Lower leg skin (tissue), 4 donors: Measurements from ENCODE around the gene SLC17A2. TPM values are rescaled to one million over a fixed set of nuclear protein-coding genes. Genes with fewer than 3 reads are reported as not detected.

Experiments used
- DNase-seq, 2 donors: peaks; one replicate each; pipeline ENCODE4 v3.0.0-alpha.2; 2019; ENCODE audit warnings: low spot score in 2 of 2
- H3K4me3 ChIP-seq: fragments of 200-600 bp; sonication (generic); 2 replicates; pipeline ENCODE4 v1.5.1; 2017; ENCODE audit warnings: mild to moderate bottlenecking, low read depth; ENCODE audit not compliant: poor library complexity, severe bottlenecking
- POLR2A ChIP-seq, 2 donors: fragments of 450-650 bp; IDR thresholded peaks; one replicate each; pipeline ENCODE4 v1.6.1; 2016 to 2017; ENCODE audit warnings: antibody characterized with exemption in 2 of 2, mild to moderate bottlenecking in 1 of 2, moderate library complexity in 1 of 2
- WGBS, 2 donors: methylation state at CpG; one replicate each; pipeline ENCODE4 v1.1.5; 2018; 5-methylcytosine and 5-hydroxymethylcytosine counted together
- intact Hi-C: fragments of 100-400 bp; cut with DNase I; formaldehyde crosslinking; loops from one replicate; pipeline ENCODE4 v1.15.0; 2023; ENCODE audit warnings: low total_unique reads
- total RNA-seq, 4 donors: library from RNA; depleted of rRNA; stranded (reverse); fragments of >200 nt; gene quantifications; one replicate each; pipeline ENCODE4 v1.1.0, GENCODE V29; 2016
- TF ChIP-seq, protein P1 (sequence below), 3 donors: fragments of 450-650 bp; IDR thresholded peaks; one replicate each; pipeline ENCODE4 v1.5.1; 2016; ENCODE audit warnings: antibody characterized with exemption in 3 of 3, mild to moderate bottlenecking in 3 of 3, moderate library complexity in 2 of 3

SLC17A2 gene
- total RNA-seq, 4 donors from 2014 or later, result not detected

DNA sequence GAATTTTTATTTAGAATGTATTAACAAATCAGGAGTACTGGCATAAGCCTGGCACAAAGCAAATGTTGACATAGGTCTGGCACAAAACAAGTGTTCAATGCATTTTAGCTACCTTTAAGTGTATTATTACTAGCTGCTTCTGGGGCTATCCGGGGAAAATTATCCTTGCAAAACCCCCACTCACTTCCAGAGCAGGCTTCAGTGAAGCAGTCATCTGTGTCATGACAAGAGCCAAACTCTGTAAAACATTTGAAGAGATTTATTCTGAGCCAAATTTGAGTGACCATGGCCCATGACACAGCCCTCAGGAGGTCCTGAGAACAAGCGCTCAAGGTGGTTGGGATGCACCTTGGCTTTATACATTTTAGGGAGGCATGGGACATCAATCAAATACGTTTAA, 25.7 kb upstream of the SLC17A2 start:
- H3K4me3 ChIP-seq, result no peak overlapping the region
- DNase-seq, result no peak
- no peak for TF ChIP-seq POLR2A (IDR thresholded peaks at IDR 0.05)
- TF ChIP-seq, protein P1, sequence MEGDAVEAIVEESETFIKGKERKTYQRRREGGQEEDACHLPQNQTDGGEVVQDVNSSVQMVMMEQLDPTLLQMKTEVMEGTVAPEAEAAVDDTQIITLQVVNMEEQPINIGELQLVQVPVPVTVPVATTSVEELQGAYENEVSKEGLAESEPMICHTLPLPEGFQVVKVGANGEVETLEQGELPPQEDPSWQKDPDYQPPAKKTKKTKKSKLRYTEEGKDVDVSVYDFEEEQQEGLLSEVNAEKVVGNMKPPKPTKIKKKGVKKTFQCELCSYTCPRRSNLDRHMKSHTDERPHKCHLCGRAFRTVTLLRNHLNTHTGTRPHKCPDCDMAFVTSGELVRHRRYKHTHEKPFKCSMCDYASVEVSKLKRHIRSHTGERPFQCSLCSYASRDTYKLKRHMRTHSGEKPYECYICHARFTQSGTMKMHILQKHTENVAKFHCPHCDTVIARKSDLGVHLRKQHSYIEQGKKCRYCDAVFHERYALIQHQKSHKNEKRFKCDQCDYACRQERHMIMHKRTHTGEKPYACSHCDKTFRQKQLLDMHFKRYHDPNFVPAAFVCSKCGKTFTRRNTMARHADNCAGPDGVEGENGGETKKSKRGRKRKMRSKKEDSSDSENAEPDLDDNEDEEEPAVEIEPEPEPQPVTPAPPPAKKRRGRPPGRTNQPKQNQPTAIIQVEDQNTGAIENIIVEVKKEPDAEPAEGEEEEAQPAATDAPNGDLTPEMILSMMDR (IDR thresholded peaks at IDR 0.05), result no peak
- intact Hi-C loops, result no loop called here
- WGBS, 2 donors, result 81 to 85% methylated on average over 3 of the region's 3 CpGs

DNA sequence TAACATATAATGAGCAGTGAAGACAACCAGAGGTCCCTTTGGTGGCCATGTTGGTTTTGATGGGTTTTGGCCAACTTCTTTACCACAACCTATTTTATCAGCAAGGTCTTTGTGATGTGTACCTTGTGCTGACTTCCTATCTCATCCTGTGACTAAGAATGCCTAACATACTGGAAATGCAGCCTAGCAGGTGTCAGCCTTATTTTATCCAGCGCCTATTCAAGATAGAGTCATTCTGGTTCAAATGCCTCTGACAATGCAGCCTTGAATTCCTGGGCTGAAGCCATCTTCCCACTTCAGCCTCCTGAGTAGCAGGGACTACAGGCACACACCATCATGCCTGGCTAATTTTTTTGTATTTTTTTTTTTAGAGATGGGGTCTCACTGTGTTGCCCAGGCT, 24.3 kb upstream of the SLC17A2 start:
- WGBS, 2 donors, result 0% methylated on average over 1 of the region's 1 CpG
- H3K4me3 ChIP-seq, result no peak overlapping the region

DNA sequence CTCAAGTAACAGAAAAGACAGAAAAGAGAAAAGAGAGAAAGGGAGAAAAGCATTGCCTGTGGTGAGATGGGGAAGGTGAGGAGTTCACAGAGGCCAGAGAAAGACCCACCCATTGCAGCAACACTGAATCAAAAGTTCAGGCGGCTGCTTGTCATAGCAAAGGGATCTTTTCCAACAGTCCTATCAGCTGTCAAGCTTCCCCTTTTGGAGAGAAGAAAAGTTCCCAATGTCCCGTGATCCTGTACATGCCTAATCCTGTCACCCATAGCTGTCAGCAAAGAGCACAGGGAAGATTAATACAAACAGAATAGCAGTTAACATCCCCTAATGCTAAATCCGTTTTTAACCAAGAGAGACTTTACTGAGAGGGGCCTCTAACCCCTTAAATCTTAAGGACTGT, 23.2 kb upstream of the SLC17A2 start:
- 50 to 60% methylated on average over 3 of the region's 3 CpGs for WGBS, 2 donors
- DNase-seq, result no peak
- no peak overlapping the region for H3K4me3 ChIP-seq
- TF ChIP-seq, protein P1 (IDR thresholded peaks at IDR 0.05), result no peak
- no peak for TF ChIP-seq POLR2A (IDR thresholded peaks at IDR 0.05)
- intact Hi-C loops, result no loop called here

More for the DNA sequence above, 24.3 kb upstream of the SLC17A2 start:
- intact Hi-C loops, result no loop called here
- DNase-seq, result no peak
- TF ChIP-seq POLR2A (IDR thresholded peaks at IDR 0.05), result no peak
- TF ChIP-seq, protein P1 (IDR thresholded peaks at IDR 0.05), result no peak

DNA sequence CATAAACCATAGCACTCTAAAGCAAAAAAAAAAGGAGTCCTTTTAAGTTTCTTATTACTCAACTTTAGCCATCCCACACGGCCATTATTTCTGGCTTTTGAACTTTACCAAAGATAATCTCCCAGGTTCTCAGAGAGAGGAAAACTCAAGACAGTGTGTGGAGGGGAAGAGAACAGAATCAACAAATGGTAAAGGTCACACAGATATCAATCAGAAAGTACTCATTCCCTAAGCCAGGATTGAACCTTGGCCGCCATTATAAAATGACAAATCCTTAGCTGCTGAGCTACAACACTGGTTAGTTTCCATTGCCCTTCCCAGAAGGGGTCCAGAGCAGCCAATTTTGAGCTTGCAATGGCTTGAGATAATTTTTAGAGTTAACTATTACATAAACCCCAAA, 22.0 kb upstream of the SLC17A2 start:
- no peak overlapping the region for H3K4me3 ChIP-seq
- TF ChIP-seq, protein P1 (IDR thresholded peaks at IDR 0.05), result no peak
- no peak for TF ChIP-seq POLR2A (IDR thresholded peaks at IDR 0.05)
- WGBS, 2 donors, result 88 to 97% methylated on average over 2 of the region's 2 CpGs
- intact Hi-C loops, result no loop called here
- DNase-seq, result no peak

DNA sequence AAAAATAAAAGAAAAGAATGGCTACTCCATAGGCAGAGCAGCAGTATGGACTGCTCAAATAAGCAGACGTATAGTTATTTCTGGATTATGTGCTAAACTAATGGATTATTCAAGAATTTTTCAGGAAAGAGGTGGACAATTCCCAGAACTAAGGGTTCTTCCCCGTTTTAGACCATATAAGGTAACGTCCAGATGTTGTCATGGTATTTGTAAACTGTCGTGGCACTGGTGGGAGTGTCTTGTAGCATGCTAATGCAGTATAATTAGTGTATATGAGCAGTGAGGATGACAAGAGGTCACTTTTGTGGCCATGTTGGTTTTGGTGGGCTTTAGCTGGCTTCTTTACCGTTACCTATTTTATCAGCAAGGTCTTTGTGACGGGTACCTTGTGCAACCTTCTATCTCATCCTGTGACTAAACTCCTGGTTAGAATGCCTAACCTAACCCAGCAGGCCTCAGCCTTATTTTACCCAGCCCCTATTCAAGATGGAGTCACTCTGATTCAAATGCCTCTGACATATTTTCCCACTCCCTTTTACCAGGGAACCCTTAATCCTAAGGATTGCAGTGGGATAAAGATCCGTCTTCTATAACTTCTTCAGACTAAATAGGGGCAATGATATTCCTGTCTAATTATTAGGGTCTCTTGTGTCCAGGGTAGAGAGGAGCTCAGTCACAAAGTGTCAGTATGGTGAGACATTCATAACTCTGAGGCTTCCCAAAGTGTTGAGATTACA, 21.0 kb upstream of the SLC17A2 start:
- intact Hi-C loops, result no loop called here
- WGBS, 2 donors, result 65 to 90% methylated on average over 7 of the region's 7 CpGs
- no peak for DNase-seq
- TF ChIP-seq, protein P1 (IDR thresholded peaks at IDR 0.05), result no peak
- TF ChIP-seq POLR2A (IDR thresholded peaks at IDR 0.05), result no peak
- H3K4me3 ChIP-seq, result no peak overlapping the region

DNA sequence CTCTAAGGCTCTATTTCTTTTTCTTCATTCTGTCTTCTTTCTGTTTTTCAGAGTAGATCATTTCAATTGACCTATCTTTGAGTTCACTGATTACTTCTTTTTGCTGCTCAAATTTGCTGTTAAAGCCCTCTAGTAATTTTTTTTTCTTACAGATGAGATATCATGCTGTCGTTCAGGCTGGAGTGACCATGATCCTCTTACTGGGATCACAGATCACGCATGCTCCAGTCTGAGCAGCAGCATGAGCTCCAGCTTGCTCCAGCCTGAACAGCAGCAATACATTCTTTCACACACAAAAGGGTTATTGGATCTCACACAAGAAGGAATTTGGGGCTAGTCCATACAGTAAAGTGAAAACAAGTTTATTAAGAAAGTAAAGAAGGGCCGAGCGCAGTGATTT, 19.8 kb upstream of the SLC17A2 start:
- 40 to 55% methylated on average over 4 of the region's 4 CpGs for WGBS, 2 donors
- intact Hi-C loops, result no loop called here
- no peak overlapping the region for H3K4me3 ChIP-seq
- no peak for DNase-seq
- no peak for TF ChIP-seq POLR2A (IDR thresholded peaks at IDR 0.05)
- TF ChIP-seq, protein P1 (IDR thresholded peaks at IDR 0.05), result no peak
